ENCODE results near the gene A2M.

Gene A2M

DNA sequence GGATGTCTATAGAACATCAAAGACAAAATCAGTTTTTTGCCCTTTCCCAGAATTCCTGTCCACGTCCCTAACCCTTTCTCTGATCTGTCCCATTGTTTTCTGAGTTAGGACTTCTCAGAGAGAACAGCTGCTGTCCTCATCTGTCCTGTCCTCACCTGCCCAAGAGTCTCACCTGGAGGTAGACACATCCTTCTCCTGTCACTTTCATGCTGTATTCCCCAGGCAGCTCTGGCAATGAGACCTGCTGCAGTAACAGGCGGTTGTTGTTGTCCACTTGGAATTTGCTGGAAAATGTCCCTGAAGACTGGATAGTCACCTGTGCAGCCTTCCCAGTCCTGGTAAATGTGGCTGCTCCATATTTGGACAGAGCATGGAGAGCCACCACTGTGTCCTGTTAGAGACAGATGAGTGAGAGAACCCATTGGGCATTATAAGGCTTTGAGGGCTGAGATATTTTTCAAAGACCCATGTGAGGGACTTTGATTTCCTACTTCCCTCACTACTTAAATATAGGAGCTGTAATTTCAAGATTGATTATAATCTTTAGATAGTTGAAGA, 43.2 kb downstream of the A2M start:
- H3K27me3 ChIP-seq (replicated peaks), result no peaks in the 10 kb centered on the region
- in situ Hi-C loops (cut with HindIII; ENCODE audit: low pct_ligation_motif_present, low sequenced_read_pairs), result no loop called here
- H3K27ac ChIP-seq, result no peak overlapping the region
- no peaks in the 10 kb centered on the region for H3K36me3 ChIP-seq (replicated peaks)
- H3K4me3 ChIP-seq (ENCODE audit: low read depth, low read length), result no peak overlapping the region
- DNase-seq, result no peak
- TF ChIP-seq, protein P1, sequence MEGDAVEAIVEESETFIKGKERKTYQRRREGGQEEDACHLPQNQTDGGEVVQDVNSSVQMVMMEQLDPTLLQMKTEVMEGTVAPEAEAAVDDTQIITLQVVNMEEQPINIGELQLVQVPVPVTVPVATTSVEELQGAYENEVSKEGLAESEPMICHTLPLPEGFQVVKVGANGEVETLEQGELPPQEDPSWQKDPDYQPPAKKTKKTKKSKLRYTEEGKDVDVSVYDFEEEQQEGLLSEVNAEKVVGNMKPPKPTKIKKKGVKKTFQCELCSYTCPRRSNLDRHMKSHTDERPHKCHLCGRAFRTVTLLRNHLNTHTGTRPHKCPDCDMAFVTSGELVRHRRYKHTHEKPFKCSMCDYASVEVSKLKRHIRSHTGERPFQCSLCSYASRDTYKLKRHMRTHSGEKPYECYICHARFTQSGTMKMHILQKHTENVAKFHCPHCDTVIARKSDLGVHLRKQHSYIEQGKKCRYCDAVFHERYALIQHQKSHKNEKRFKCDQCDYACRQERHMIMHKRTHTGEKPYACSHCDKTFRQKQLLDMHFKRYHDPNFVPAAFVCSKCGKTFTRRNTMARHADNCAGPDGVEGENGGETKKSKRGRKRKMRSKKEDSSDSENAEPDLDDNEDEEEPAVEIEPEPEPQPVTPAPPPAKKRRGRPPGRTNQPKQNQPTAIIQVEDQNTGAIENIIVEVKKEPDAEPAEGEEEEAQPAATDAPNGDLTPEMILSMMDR (IDR thresholded peaks at IDR 0.05; ENCODE audit: low read depth, low read length, missing control alignments), result no peak

DNA sequence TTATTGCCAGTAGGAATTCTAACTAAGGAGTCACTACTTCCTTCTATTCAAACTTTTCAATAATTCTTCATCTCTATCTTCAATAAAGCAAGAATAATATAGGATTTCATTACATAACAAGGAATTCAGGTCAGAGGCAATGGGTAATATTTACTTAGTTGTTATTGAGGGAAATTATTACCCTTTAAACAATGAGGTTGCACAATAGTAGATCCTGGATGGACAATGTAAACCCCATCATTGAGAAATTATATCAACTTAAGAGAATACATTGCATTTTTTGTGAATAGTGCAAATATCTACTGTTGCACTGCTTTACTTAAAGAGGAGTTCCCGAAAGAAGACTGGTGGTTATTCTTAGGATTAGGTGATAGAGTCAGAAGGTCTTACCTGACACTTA, 43.8 kb downstream of the A2M start:
- TF ChIP-seq, protein P1 (IDR thresholded peaks at IDR 0.05; ENCODE audit: low read depth, low read length, missing control alignments), result no peak
- no peaks in the 10 kb centered on the region for H3K36me3 ChIP-seq (replicated peaks)
- H3K27ac ChIP-seq, result no peak overlapping the region
- no peak for DNase-seq
- H3K4me3 ChIP-seq (ENCODE audit: low read depth, low read length), result no peak overlapping the region
- in situ Hi-C loops (cut with HindIII; ENCODE audit: low pct_ligation_motif_present, low sequenced_read_pairs), result no loop called here
- H3K27me3 ChIP-seq (replicated peaks), result no peaks in the 10 kb centered on the region

- in situ Hi-C loops (cut with HindIII; ENCODE audit: low pct_ligation_motif_present, low sequenced_read_pairs), result no loop called here
- TF ChIP-seq, protein P1 (IDR thresholded peaks at IDR 0.05; ENCODE audit: low read depth, low read length, missing control alignments), result no peak
Observed at GRCh38 chr12:9071518-9071917, 44.2 kb downstream of the A2M start.

GRCh38 chr12:9070351-9070750, 45.4 kb downstream of the A2M start:
- in situ Hi-C loops (cut with HindIII; ENCODE audit: low pct_ligation_motif_present, low sequenced_read_pairs), result no loop called here
- Histone ChIP-seq H3K27me3 (replicated peaks) (no peaks in the 10 kb centered on the region), H3K36me3 (replicated peaks) (no peaks in the 10 kb centered on the region), H3K27ac (no peak overlapping the region), H3K4me3 (ENCODE audit: low read depth, low read length) (no peak overlapping the region)
- TF ChIP-seq, protein P1 (IDR thresholded peaks at IDR 0.05; ENCODE audit: low read depth, low read length, missing control alignments), result no peak
- no peak for DNase-seq

More at GRCh38 chr12:9071518-9071917, 44.2 kb downstream of the A2M start:
- DNase-seq, result no peak
- no peaks in the 10 kb centered on the region for H3K27me3 ChIP-seq (replicated peaks)
- no peak overlapping the region for H3K4me3 ChIP-seq (ENCODE audit: low read depth, low read length)
- no peak overlapping the region for H3K27ac ChIP-seq
- no peaks in the 10 kb centered on the region for H3K36me3 ChIP-seq (replicated peaks)

DNA sequence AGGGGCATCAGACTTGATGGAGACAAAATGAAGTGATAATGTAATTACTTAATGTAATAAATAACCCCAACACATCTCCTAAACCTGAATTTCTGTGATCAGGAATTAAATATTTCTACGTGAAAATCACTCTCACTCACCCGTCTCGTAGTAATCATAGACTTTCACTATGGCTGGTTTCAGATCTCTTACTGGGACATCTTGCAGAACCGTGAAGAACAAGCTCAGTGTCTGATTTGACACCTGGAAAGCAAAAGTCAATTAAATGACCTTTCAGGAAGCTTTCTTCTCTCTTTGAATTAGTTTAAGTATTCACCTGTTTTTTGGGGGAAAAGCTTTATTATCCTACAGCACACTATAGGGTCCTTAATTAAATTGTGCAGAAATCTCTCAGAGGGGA, 47.1 kb downstream of the A2M start:
- TF ChIP-seq, protein P1 (IDR thresholded peaks at IDR 0.05; ENCODE audit: low read depth, low read length, missing control alignments), result no peak
- Histone ChIP-seq H3K4me3 (ENCODE audit: low read depth, low read length) (no peak overlapping the region), H3K27me3 (replicated peaks) (no peaks in the 10 kb centered on the region), H3K27ac (no peak overlapping the region), H3K36me3 (replicated peaks) (no peaks in the 10 kb centered on the region)
- DNase-seq, result no peak
- in situ Hi-C loops (cut with HindIII; ENCODE audit: low pct_ligation_motif_present, low sequenced_read_pairs), result no loop called here

GRCh38 chr12:9068086-9068485, 47.6 kb downstream of the A2M start:
- TF ChIP-seq, protein P1 (IDR thresholded peaks at IDR 0.05; ENCODE audit: low read depth, low read length, missing control alignments), result no peak
- Histone ChIP-seq H3K27me3 (replicated peaks) (no peaks in the 10 kb centered on the region), H3K27ac (no peak overlapping the region), H3K4me3 (ENCODE audit: low read depth, low read length) (no peak overlapping the region), H3K36me3 (replicated peaks) (no peaks in the 10 kb centered on the region)
- DNase-seq, result no peak
- in situ Hi-C loops (cut with HindIII; ENCODE audit: low pct_ligation_motif_present, low sequenced_read_pairs), result no loop called here

All from brain microvascular endothelial cell (primary cell).